Stimulated activated CD4-positive, alpha-beta T cell treated with anti-CD3 and anti-CD28 coated beads, TNF-alpha, amount 100 ng/mL, for 1 hour (primary cell): Measurements from ENCODE around the gene GDF10.

ENCODE experiments used
- DNase-seq, 3 donors: peaks; one replicate each; pipeline ENCODE4 v3.0.0-alpha.2; 2020; ENCODE audit warnings: low read depth in 3 of 3, low spot score in 1 of 3

Gene GDF10

DNA sequence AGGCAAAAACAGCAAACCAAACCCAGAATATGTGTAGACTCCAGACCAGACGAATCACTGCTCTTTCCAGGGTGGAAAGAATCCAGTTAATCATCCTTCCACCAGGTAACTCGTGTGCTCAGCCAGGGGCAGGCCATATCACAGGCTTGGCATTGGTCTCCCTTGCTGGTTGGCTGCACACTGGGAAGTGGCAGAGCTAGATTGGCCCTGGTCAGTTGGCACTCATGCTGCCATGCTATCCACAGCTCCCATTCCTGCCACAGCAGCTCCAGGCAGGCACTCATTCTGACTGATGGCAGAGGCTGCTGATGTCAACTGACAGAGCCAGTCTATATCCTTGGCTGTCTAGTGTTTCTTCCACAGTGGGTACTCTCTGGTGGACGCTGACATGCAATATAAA, 9.7 kb upstream of the GDF10 start:
- DNase-seq = no peak

GRCh38 chr10:47291682-47292081, 8.3 kb upstream of the GDF10 start:
- no peak for DNase-seq

DNA sequence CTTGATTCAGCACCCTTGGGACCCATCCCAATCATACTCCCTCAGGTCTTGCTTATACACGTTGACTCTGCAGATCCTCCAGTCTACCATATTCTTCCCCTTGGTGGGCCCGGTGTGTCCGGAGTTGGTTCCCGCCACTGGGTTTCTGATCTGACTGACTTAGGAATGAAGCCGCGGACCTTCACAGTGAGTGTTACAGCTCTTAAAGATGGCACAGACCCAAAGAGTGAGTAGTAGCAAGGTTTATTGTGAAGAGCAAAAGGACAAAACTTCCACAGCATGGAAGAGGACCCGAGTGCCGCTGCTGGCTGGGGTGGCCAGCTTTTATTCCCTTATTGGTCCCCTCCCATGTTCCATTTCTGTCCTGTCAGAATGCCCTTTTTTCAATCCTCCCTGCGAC, 5.9 kb upstream of the GDF10 start:
- no peak for DNase-seq

- no peak for DNase-seq
Observed at GRCh38 chr10:47294501-47294900, 5.5 kb upstream of the GDF10 start.

GRCh38 chr10:47295411-47295810, 4.6 kb upstream of the GDF10 start:
- DNase-seq = no peak

- no peak for DNase-seq
Observed at GRCh38 chr10:47296156-47296894, 3.7 kb upstream of the GDF10 start.

GRCh38 chr10:47296941-47297340, 3.1 kb upstream of the GDF10 start:
- no peak for DNase-seq

DNA sequence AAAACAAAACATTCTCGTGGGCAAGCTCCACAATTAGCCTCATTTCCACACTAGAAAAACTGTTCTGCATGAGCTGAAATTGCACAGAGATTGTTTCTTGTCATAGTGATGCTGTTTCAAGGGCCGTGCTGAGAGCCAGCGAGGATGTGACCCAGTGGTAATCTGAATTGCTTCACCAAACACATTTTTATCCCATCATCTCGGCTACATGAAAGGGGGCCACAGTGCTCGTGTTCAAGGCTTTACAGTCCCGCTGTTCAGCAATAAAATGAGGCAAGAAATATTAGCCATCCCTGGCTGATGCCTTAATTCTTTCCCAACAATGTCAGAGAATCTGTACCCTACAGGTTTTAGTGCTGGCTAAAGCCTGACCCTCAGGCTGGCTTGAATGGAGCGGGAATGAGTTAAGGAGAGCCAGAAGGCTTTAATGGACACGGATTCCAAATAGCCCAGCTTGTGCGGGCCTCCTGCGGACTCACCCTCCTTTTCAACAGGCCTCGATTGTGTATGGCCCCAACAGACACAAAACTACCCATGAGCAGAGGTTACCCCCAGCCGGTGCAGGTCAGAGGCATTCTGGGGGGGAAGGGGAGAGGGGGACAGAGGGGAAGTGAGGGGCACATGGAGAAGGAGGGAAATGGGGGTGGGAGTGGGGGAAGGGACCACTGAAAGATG, 2.0 kb upstream of the GDF10 start:
- DNase-seq = no peak

GRCh38 chr10:47298715-47299114, 1.3 kb upstream of the GDF10 start:
- no peak for DNase-seq

DNA sequence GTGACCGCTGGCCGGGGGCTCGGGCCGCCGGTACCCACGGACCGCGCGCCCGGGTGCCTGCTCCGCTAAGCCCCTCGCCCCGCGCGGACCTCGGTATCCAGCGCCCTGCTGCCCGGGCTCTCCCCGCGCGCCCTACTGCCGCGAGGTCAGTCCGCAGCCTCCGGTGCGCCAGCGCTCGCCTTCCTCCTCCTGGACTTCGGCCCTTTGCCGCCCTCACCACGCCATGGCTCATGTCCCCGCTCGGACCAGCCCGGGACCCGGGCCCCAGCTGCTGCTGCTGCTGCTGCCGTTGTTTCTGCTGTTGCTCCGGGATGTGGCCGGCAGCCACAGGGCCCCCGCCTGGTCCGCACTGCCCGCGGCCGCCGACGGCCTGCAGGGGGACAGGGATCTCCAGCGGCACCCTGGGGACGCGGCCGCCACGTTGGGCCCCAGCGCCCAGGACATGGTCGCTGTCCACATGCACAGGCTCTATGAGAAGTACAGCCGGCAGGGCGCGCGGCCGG, 483 bp downstream of the GDF10 start:
- no peak for DNase-seq

DNA sequence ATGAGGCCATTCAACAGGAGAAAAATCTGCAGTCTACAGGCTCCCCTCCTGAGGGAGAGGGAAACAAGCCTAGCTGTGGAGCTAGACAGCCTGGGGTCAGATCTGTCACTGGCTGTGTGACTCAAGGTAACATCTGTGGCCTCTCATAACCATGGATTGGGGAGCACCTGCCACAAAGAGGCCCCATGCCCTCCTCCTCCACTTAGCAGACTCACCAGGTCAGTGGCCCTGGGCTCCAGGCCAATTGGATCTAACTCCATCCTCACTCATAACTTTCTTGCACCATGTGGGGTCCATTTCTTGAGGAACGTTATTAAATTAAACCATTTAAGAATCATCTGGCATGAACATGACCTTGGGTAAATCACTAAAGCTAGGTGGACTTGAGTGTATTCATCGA, 1.8 kb downstream of the GDF10 start:
- no peak for DNase-seq

DNA sequence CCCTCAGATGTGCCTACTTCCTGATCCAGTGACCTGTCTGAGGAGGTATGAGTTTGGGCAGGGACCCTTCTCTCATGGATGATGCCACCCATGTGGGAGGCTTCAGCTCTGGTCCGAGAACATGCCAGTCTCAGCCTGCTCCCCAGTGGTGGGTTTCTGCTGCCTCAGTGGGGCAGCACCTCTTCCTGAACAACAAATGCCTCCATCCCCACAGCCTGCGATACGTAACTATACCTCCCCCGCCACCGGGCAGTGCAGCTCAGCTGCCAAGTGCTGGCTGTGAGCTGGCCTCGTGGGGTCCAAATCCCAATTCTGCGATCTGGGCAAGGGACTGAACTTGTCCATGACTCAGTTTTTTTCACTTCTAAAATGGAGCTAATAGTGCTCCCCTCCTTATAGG, 3.1 kb downstream of the GDF10 start:
- DNase-seq = no peak

GRCh38 chr10:47303866-47304265, 3.9 kb downstream of the GDF10 start:
- DNase-seq = no peak

- no peak for DNase-seq
Observed at GRCh38 chr10:47305566-47305965, 5.6 kb downstream of the GDF10 start.

DNA sequence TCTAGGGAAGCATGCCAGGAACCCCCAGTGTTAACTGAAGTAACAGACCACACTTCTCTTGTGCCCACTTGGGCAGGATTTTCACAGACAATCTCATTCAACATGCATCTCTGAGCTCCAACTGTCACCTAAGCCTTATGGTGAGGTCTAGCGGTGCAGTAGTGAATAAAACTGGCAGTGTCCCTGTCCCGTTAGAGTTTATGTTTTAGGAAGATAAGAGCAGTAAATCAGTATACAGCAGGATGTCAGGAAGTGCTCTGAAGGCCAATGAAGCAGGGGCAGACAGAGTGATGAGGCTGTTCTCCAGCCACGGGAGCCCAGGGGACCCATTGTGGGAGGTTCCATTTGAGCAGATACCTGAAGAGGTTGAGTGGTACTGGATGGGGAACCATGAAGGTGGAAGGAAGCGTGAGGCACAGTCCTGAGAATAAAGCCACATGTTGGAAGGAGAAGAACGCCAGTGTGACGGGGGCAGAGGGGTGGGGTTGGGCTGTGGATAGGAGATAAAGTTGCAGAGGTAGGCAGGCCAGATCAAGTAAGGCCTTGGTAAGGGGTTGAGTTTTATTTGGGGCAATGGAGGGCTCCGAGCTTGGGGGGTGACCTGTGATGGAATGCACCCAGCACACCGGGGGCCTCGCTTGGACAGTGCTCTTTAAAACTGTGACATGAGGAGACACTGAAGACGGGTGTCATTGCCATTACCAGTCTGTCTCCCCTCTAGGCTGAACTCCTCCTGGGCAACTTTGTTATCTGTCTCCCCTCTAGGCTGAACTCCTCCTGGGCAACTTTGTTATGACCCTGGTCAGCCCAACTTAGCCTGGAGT, 6.6 kb downstream of the GDF10 start:
- DNase-seq = no peak

GRCh38 chr10:47307381-47307780, 7.4 kb downstream of the GDF10 start:
- DNase-seq = no peak

DNA sequence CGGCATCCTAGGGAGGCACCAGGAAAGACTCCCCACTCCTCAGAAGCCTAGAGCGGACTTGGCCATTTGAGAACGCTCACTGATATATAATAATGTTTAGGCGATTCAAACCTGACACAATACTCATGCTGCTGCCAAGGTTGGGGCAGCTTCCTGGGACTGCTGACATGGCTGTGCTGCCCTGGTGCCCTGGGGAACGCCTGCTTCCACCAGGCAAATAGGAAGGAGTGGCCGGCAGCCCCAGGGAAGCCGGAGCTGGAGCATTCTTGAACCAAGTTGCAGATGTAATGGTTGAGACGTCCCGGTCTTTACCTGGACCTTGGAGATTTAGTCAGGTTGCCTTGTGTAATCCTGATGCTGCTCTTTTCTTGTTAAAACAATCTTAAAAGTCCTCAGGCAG, 8.8 kb downstream of the GDF10 start:
- DNase-seq = no peak

DNA sequence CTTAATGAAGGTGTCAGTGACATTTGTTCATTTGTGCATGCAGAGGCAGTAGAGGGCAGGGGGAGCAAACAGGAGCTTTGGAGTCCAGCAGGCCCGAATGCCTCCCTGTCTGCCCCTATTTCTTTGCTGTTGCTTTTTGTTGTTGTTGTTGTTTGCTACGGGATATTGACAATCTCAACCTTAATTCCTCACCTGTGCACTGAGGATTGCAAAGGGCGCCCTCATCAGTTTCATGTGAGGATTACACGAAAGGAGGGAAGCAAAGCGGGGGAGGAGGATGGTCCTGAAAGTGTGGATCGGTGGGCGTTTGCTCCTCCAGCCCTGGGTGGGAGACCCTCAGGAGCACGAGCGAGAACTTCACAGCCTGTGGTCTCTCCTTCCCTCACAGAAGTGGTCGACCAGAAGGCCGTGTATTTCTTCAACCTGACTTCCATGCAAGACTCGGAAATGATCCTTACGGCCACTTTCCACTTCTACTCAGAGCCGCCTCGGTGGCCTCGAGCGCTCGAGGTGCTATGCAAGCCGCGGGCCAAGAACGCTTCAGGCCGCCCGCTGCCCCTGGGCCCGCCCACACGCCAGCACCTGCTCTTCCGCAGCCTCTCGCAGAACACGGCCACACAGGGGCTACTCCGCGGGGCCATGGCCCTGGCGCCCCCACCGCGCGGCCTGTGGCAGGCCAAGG, 9.6 kb downstream of the GDF10 start:
- DNase-seq = no peak

DNA sequence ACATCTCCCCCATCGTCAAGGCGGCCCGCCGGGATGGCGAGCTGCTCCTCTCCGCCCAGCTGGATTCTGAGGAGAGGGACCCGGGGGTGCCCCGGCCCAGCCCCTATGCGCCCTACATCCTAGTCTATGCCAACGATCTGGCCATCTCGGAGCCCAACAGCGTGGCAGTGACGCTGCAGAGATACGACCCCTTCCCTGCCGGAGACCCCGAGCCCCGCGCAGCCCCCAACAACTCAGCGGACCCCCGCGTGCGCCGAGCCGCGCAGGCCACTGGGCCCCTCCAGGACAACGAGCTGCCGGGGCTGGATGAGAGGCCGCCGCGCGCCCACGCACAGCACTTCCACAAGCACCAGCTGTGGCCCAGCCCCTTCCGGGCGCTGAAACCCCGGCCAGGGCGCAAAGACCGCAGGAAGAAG, 10.1 kb downstream of the GDF10 start:
- no peak for DNase-seq

DNA sequence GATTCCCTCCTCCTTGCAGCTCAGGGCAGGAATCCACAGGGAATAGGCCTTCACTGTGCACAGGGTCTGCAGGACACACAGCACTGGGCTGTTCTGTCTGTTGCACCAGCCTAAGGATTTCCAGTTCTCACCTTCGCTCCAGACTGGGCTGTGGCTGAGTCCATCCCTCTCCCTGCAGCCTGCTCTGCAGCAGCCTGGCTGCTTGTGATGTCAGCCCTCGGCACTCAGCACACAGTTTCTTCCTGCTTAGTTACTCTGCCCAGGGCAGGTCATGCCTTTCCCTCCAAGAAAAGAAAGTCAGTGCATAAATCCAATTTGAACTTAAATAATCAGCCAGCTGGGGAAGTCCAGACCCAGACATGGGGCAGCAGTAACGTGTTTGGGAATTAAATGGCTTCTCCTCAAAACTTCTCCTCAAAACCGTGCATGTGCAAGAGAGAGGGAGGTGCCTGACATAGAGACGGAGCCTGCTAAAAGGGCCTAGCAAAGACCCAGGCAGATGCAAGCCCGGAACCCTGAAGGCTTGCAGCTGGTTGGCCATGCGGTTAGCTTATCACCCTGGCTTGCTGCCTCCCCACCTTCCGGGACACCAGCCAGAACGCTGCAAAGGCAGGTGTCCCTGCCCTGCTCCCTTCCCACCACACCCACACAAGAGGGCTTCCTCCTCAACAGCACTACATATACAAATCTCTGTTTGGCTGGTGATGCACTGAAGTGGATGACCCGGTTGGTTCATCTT, 11.4 kb downstream of the GDF10 start:
- peak in 2 of 3 donors; percentile 20 to 27 for DNase-seq
